ENCODE data around the gene WDR59.

Gene WDR59

GRCh38 chr16:75004460-75004859 is 19.5 kb upstream of the WDR59 start:
- no peak for TF ChIP-seq CTCF (IDR thresholded peaks at IDR 0.05)

- TF ChIP-seq CTCF (IDR thresholded peaks at IDR 0.05) = no peak
Measured at GRCh38 chr16:75003931-75004330, 19.0 kb upstream of the WDR59 start.

- no peak for TF ChIP-seq CTCF (IDR thresholded peaks at IDR 0.05)
Measured at GRCh38 chr16:75002474-75002873, 17.6 kb upstream of the WDR59 start.

- TF ChIP-seq CTCF (IDR thresholded peaks at IDR 0.05) = no peak
Measured at GRCh38 chr16:75000481-75001081, 15.7 kb upstream of the WDR59 start.

GRCh38 chr16:74999609-75000480 is 14.9 kb upstream of the WDR59 start:
- no peak for TF ChIP-seq CTCF (IDR thresholded peaks at IDR 0.05)

GRCh38 chr16:74999219-74999608 is 14.3 kb upstream of the WDR59 start:
- no peak for TF ChIP-seq CTCF (IDR thresholded peaks at IDR 0.05)

GRCh38 chr16:74998481-74999218 is 13.7 kb upstream of the WDR59 start, which contains the start of gene ZNRF1:
Gene ZNRF1 (plus strand): TSS chr16:74999024. CDS start chr16:74999672, 648 bp downstream.
- TF ChIP-seq CTCF (IDR thresholded peaks at IDR 0.05) = peak; percentile 68
